AG09309 (cell line): ENCODE measurements around the gene C2orf49.
A peak's percentile ranks its signal among the peaks of the same experiment; 100 is the strongest.
"Not testable (repeated sequence)": the region's sequence is repeated elsewhere in the genome, so short reads cannot be mapped to it uniquely, and the experiment has no call there.

Experiments used
- DNase-seq: peaks from one replicate; pipeline ENCODE4 v3.0.0-alpha.2; 2010; ENCODE audit warnings: low read depth
- H3K4me3 ChIP-seq: 2 replicates; pipeline ENCODE4 v1.5.1; 2011; ENCODE audit warnings: mild to moderate bottlenecking, low read depth, low read length, moderate library complexity; ENCODE audit not compliant: control insufficient read depth
- TF ChIP-seq, protein P1 (sequence below): IDR thresholded peaks from 2 replicates; pipeline ENCODE4 v1.5.1; 2011; ENCODE audit warnings: mild to moderate bottlenecking, low read depth, low read length, inconsistent platforms; ENCODE audit not compliant: insufficient read depth, control insufficient read depth; ENCODE audit errors: missing control alignments

Gene C2orf49

DNA sequence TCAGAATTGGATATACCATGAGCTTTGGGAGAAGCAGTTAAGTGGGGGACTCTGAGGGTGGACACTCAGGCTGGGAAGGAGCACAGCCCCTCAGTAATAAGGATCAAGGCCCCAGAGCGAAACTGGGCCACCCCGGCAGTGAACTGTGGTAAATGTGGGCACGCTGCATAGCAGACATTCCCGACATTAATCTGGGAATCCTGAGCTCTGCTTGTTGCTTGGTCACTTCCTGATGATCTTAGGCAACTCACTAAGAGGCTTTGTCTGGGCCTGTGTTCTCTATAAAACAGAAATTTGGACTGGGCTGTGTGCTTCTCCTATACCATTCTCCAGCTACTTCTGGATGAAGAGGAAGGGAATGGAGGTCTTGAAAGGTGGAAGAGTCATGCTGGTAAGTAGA is 12.6 kb upstream of the C2orf49 start:
- TF ChIP-seq, protein P1, sequence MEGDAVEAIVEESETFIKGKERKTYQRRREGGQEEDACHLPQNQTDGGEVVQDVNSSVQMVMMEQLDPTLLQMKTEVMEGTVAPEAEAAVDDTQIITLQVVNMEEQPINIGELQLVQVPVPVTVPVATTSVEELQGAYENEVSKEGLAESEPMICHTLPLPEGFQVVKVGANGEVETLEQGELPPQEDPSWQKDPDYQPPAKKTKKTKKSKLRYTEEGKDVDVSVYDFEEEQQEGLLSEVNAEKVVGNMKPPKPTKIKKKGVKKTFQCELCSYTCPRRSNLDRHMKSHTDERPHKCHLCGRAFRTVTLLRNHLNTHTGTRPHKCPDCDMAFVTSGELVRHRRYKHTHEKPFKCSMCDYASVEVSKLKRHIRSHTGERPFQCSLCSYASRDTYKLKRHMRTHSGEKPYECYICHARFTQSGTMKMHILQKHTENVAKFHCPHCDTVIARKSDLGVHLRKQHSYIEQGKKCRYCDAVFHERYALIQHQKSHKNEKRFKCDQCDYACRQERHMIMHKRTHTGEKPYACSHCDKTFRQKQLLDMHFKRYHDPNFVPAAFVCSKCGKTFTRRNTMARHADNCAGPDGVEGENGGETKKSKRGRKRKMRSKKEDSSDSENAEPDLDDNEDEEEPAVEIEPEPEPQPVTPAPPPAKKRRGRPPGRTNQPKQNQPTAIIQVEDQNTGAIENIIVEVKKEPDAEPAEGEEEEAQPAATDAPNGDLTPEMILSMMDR, result no peak
- DNase-seq, result peak; percentile 71
- no peak overlapping the region; the same call in 1 of the 2 replicates for H3K4me3 ChIP-seq

DNA sequence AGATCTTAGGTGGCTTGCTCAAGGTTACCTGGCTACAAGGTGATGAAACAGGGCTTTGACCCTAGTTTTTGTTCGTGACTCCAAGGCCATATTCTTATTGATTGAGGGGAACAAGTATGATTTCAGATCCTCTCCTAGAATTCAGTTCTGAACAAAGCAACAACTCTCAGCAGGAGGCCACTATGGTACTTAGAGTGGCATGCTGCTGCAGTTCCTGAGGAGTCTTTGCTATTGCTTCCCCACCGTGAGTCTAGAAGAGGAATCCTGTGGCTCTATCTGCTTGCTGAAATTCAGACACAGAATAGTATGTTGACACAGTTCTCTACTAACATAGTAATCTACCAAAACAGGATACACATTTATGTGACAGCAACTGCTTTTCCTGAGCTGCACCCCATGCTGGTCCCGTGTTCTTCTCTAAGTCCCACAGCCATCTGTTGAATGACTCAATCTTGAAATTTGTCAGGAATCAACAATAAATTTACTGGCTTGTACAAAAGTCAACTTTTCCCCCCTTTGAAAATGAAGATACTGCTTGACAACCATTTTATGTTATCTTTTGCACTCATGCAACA is 11.9 kb upstream of the C2orf49 start:
- TF ChIP-seq, protein P1, result no peak
- H3K4me3 ChIP-seq, result no peak overlapping the region
- DNase-seq, result peak; percentile 27

DNA sequence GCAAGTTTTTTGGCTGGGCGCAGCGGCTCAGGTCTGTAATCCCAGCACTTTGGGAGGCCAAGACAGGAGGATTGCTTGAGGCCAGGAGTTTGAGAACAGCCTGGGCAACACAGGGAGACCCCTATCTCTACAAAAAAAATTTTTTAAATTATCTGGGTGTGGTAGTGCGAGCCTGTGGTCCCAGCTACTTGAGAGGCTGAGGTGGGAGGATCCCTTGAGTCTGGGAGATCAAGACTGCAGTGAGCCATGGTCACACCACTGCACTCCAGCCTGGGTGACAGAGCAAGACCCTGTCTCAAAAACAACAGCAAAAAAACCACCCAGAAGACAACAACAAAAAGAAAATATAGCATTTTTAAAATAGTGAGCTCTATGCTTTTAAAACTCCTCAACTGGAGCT is 10.1 kb upstream of the C2orf49 start:
- DNase-seq, H3K4me3 ChIP-seq: not testable (repeated sequence)

DNA sequence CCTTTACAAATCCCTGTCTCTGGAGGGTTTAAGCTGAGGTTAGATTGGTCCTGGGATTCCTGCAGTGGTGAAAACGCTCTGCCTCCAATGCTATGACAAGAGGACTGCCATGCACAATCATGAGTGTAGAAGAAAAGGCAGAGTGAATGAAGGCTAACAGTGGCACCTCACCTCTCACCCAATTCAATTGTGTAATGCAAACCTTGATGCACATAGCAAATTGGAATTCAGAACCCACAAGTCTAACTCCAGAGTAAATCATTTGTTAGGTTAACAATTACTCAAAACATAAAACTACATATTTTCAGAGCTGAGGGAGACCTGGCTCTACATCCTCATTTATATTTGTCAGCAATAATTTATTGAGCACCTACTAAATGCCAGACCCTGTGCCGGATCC is 9.7 kb upstream of the C2orf49 start:
- H3K4me3 ChIP-seq, result no peak overlapping the region
- DNase-seq, result no peak
- TF ChIP-seq, protein P1, result no peak

DNA sequence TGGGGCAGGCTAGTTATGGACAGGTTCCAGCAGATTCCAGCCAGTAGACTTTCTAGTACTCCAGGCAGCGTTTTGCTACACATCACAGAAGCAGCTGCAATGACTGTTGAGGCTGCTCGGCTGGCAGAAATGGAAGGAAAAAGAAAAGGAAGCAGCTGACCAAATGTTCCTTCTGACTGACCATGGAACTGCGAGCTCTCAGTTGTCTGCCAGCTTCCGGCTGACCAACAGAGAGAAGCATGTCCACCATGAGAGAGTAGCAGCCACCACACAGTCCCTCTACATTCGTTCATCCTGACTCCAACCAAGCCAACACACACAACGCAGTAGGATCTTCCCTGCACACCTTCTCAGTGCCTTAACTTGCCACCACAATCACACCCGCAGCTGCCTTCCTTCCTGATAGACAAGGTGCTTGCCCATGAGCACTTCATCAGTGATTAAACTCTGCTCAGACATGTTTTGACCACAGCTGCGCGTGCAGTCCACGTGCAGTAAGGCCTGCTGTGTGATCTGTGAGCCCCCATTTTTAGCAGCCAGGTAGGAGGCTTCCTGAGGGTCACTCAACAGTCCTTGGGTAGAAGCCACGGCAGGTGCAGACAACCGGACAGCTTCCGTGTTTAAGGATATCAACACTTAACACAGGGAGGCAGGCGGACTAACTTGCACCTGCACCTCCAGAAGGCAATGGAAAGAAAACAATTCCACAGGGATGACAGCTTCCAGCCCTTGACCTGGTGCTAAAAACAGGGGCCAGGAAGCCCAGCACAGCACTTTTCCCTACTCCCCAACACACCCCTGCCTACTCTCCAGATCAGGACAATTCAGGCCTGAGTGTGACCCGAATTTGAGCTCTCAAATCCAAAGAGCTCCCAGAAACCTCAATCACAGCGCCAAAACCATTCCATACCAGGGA is 8.8 kb upstream of the C2orf49 start:
- TF ChIP-seq, protein P1, result no peak
- DNase-seq, result no peak
- H3K4me3 ChIP-seq, result peak overlapping the region; percentile 79

DNA sequence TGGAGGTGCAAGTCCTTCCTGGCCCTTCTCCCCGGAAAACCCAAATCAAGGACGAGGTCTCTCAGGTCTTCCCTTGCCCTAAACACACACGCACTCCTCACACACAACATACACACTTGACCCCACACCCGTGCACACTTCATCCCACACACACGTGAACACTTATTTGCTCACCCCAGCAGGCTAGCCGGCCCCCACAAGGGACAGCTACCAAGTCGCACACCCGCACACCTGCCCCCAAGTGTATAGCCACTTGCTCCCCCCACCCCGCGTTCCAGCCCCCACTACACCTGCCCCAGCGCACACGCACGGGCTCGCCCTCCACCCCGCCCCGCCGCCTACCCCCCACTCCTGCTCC is 8.2 kb upstream of the C2orf49 start:
- H3K4me3 ChIP-seq, result peak overlapping the region; percentile 79
- TF ChIP-seq, protein P1, result no peak
- DNase-seq, result no peak
